Endothelial cell of umbilical vein (primary cell): ENCODE data around the gene CCDC60. TPM values are rescaled to one million over a fixed set of nuclear protein-coding genes. Genes with fewer than 3 reads are reported as not detected.

Experiments used
- BruUV-seq: library from RNA; stranded (reverse); fragments of 400-500 nt; replicated peaks from 2 replicates; lab custom pipeline; 2021; lab: Mats Ljungman, UMichigan
- CTCF ChIA-PET: fragments of 300-600, 350-600 bp; sonication (Branson Sonifier 250); formaldehyde crosslinking; loops from one replicate; lab custom pipeline; 2021; ENCODE audit warnings: antibody characterized with exemption, inconsistent platforms; lab: Charles Lee
- POLR2A ChIA-PET: fragments of 300-600, 350-600 bp; sonication (Branson Sonifier 250); formaldehyde crosslinking; loops from one replicate; lab custom pipeline; 2021; ENCODE audit warnings: antibody characterized with exemption, inconsistent platforms; lab: Charles Lee
- DNase-seq: peaks from one replicate; pipeline ENCODE4 v3.0.0-alpha.2; 2011; ENCODE audit warnings: low read depth, low spot score
- FAIRE-seq: peaks from 2 replicates; lab custom pipeline; 2011; peaks lifted over from hg19 to GRCh38; lab: Jason Lieb, UNC
- H2AFZ ChIP-seq: 2 replicates; pipeline ENCODE4 v1.6.0; 2012; ENCODE audit warnings: low read depth, low read length, control low read depth, inconsistent platforms
- H3K27ac ChIP-seq: 2 replicates; pipeline ENCODE4 v1.5.1; 2011; ENCODE audit warnings: low read depth, mild to moderate bottlenecking, control low read depth, low read length, moderate library complexity; ENCODE audit not compliant: insufficient read depth
- H3K27me3 ChIP-seq, 2 experiments: 2 replicates each; pipeline versions ENCODE4 v1.6.0 to v1.6.1; 2011; ENCODE audit warnings: low read length in 2 of 2, mixed read lengths in 1 of 2; ENCODE audit not compliant: control insufficient read depth in 2 of 2, insufficient read depth in 2 of 2
- H3K36me3 ChIP-seq, 2 experiments: 2 replicates in 1 of 2; 3 replicates in 1 of 2; pipeline ENCODE4 v1.5.1; 2011; ENCODE audit warnings: low read length in 2 of 2, mild to moderate bottlenecking in 1 of 2, moderate library complexity in 1 of 2; ENCODE audit not compliant: control insufficient read depth in 2 of 2, insufficient read depth in 2 of 2; ENCODE audit errors: extremely low read depth in 1 of 2
- H3K4me1 ChIP-seq: 3 replicates; pipeline ENCODE4 v1.5.1; 2011; ENCODE audit warnings: mild to moderate bottlenecking, low read length; ENCODE audit not compliant: control insufficient read depth, insufficient read depth; ENCODE audit errors: extremely low read depth
- H3K4me2 ChIP-seq: 2 replicates; pipeline ENCODE4 v1.6.1; 2011; ENCODE audit warnings: low read length, control low read depth, mixed read lengths; ENCODE audit not compliant: insufficient read depth
- H3K4me3 ChIP-seq, 3 experiments: fragments of 200-600 bp in 1 of 3; sonication (generic), shearing (Covaris generic) in 1 of 3; replicated peaks in 1 of 3; 2 replicates each; pipeline ENCODE4 v1.5.1; 2011 to 2016; ENCODE audit warnings: control low read depth in 3 of 3, low read length in 3 of 3, mild to moderate bottlenecking in 2 of 3, inconsistent platforms in 1 of 3, low read depth in 1 of 3, moderate library complexity in 1 of 3; ENCODE audit not compliant: insufficient read depth in 1 of 3
- H3K79me2 ChIP-seq: 2 replicates; pipeline ENCODE4 v1.6.0; 2012; ENCODE audit warnings: low read length, inconsistent platforms; ENCODE audit not compliant: control insufficient read depth, insufficient read depth
- H3K9ac ChIP-seq: replicated peaks from 2 replicates; pipeline ENCODE3; 2011; ENCODE audit warnings: low read length, control low read depth; ENCODE audit not compliant: insufficient read depth; ENCODE audit errors: extremely low read depth
- H3K9me1 ChIP-seq: replicated peaks from 3 replicates; pipeline ENCODE4 v1.6.0; 2011; ENCODE audit warnings: mild to moderate bottlenecking, low read length; ENCODE audit not compliant: control insufficient read depth, insufficient read depth; ENCODE audit errors: extremely low read depth
- H3K9me3 ChIP-seq: replicated peaks from 2 replicates; pipeline ENCODE4 v1.5.1; 2012; ENCODE audit warnings: low read length, inconsistent platforms; ENCODE audit not compliant: control insufficient read depth, insufficient read depth
- H4K20me1 ChIP-seq: replicated peaks from 2 replicates; pipeline ENCODE3; 2011; ENCODE audit warnings: mild to moderate bottlenecking, low read length; ENCODE audit not compliant: control insufficient read depth, insufficient read depth; ENCODE audit errors: extremely low read depth
- EZH2 ChIP-seq: IDR thresholded peaks from 2 replicates; pipeline ENCODE4 v1.6.1; 2012; ENCODE audit warnings: borderline replicate concordance, low read depth, mild to moderate bottlenecking, moderate library complexity, low read length, inconsistent platforms; ENCODE audit not compliant: severe bottlenecking
- FOS ChIP-seq: IDR thresholded peaks from 2 replicates; pipeline ENCODE4 v1.6.1; 2011; ENCODE audit warnings: mild to moderate bottlenecking, low read length, moderate library complexity, borderline replicate concordance; ENCODE audit not compliant: insufficient read depth
- GATA2 ChIP-seq: IDR thresholded peaks from 2 replicates; pipeline ENCODE4 v1.7.0; 2011; ENCODE audit warnings: low read depth, mild to moderate bottlenecking, moderate library complexity, mixed read lengths, low read length; ENCODE audit not compliant: insufficient read length, insufficient read depth
- JUN ChIP-seq: IDR thresholded peaks from 2 replicates; pipeline ENCODE4 v1.6.1; 2011; ENCODE audit warnings: borderline replicate concordance, low read depth; ENCODE audit not compliant: insufficient read length, insufficient read depth
- MAX ChIP-seq: IDR thresholded peaks from 2 replicates; pipeline ENCODE4 v1.6.1; 2011; ENCODE audit not compliant: insufficient read depth, insufficient read length
- MYC ChIP-seq: IDR thresholded peaks from one replicate; pipeline ENCODE4 v1.6.1; 2011; ENCODE audit warnings: mild to moderate bottlenecking, low read depth, low read length
- POLR2A ChIP-seq: IDR thresholded peaks from 2 replicates; pipeline ENCODE4 v1.6.1; 2012; ENCODE audit warnings: low read depth, mild to moderate bottlenecking, control low read depth, low read length
- POLR2AphosphoS5 ChIP-seq: IDR thresholded peaks from 2 replicates; pipeline ENCODE4 v1.6.1; 2012; ENCODE audit warnings: low read depth, mild to moderate bottlenecking, control low read depth, low read length, moderate library complexity; ENCODE audit not compliant: insufficient read depth
- dilution Hi-C: fragments of 300-500 bp; cut with MboI; formaldehyde crosslinking; loops from one replicate; pipeline ENCODE4 v1.15.0; 2019; ENCODE audit warnings: low sequenced_read_pairs; ENCODE audit not compliant: extremely low pct_ligation_motif_present
- intact Hi-C: fragments of 100-400 bp; cut with micrococcal nuclease; formaldehyde crosslinking; loops from one replicate; pipeline ENCODE4 v1.10.0; 2022
- polyA plus RNA-seq, 4 experiments: library from polyadenylated mRNA; depleted of rRNA in 3 of 4; stranded (reverse) in 3 of 4; unstranded in 1 of 4; fragments of >200 nt; gene quantifications; 2 replicates each; pipeline versions ENCODE4 v1.2.1 to v1.2.3, GENCODE V29; 2011 to 2012; ENCODE audit warnings: missing spikeins in 1 of 4
- total RNA-seq: library from RNA; stranded (reverse); gene quantifications from 2 replicates; pipeline ENCODE4 v1.2.3, GENCODE V29; 2021
- TF ChIP-seq, protein P1 (sequence below), 2 donors: IDR thresholded peaks; 1 replicate in 1 of 2; 2 replicates in 1 of 2; pipeline ENCODE4 v1.5.1; 2011; ENCODE audit warnings: low read length in 2 of 2, mild to moderate bottlenecking in 2 of 2, moderate library complexity in 2 of 2, control low read depth in 1 of 2, inconsistent platforms in 1 of 2, low read depth in 1 of 2; ENCODE audit not compliant: insufficient read depth in 1 of 2; ENCODE audit errors: extremely low read depth in 1 of 2

CCDC60 gene
- total and polyA plus RNA-seq, 2 donors (not counting 3 experiments of a cell fraction or from before 2014, with no cell fraction given) = not detected

DNA sequence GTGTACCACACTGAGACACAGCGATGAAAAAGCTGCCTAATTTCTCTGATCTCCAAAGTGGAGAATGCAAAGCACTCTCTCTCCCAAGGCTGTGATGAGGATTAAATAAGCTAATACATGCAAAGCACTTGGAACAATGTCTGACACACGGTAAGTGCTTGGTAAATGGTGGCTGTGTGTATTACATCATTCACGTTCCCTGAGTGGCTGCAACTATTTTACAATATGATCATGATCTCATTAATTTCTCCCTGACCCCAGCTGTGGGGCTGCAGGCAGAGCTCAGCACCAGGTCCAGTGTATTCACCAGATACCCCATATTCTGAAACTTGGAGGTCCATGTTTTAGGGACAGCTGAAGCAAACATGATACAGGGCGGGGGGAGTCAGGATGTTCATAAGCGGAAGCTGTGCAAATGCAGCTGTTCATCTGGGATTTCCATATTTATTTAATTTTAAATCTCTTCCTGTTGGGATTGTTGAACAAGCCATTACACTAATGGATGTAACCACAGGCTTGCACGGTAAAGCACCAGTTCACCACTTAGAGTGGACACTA is 106.4 kb downstream of the CCDC60 start:
- Histone ChIP-seq H3K9me3 (no peaks in the 10 kb centered on the region), H4K20me1 (no peaks in the 10 kb centered on the region), H3K9ac (no peak overlapping the region), H3K27ac (no peak overlapping the region), H2AFZ (no peak overlapping the region), H3K4me2 (no peak overlapping the region), H3K4me1 (no peaks in the 10 kb centered on the region), H3K27me3 (no peaks in the 10 kb centered on the region), H3K36me3 (no peaks in the 10 kb centered on the region), H3K4me3 (no peak overlapping the region), H3K9me1 (no peaks in the 10 kb centered on the region), H3K79me2 (no peaks in the 10 kb centered on the region)
- no peak for FAIRE-seq
- no TSS peak for BruUV-seq
- dilution Hi-C loops (no loop called here), intact Hi-C loops (no loop called here)
- CTCF ChIA-PET = interaction anchor here (1.9 to 2.0 kb wide), 2 partner anchors 28 to 208 kb away, joined by 7 to 10 read pairs; no protein-coding TSS in a partner anchor
- POLR2A ChIA-PET = no interaction called here
- no peak for DNase-seq
- TF ChIP-seq FOS (no peak), EZH2 (no peak), MYC (no peak), POLR2AphosphoS5 (no peak), JUN (no peak), GATA2 (no peak), POLR2A (no peak), MAX (no peak)
- TF ChIP-seq, protein P1, sequence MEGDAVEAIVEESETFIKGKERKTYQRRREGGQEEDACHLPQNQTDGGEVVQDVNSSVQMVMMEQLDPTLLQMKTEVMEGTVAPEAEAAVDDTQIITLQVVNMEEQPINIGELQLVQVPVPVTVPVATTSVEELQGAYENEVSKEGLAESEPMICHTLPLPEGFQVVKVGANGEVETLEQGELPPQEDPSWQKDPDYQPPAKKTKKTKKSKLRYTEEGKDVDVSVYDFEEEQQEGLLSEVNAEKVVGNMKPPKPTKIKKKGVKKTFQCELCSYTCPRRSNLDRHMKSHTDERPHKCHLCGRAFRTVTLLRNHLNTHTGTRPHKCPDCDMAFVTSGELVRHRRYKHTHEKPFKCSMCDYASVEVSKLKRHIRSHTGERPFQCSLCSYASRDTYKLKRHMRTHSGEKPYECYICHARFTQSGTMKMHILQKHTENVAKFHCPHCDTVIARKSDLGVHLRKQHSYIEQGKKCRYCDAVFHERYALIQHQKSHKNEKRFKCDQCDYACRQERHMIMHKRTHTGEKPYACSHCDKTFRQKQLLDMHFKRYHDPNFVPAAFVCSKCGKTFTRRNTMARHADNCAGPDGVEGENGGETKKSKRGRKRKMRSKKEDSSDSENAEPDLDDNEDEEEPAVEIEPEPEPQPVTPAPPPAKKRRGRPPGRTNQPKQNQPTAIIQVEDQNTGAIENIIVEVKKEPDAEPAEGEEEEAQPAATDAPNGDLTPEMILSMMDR (IDR thresholded peaks at IDR 0.05; ENCODE audit: extremely low read depth in 1 of 2, insufficient read depth in 1 of 2, low read depth in 1 of 2, low read length in 2 of 2) = no peak
